ENCODE measurements around the gene MRM3.

Gene MRM3

DNA sequence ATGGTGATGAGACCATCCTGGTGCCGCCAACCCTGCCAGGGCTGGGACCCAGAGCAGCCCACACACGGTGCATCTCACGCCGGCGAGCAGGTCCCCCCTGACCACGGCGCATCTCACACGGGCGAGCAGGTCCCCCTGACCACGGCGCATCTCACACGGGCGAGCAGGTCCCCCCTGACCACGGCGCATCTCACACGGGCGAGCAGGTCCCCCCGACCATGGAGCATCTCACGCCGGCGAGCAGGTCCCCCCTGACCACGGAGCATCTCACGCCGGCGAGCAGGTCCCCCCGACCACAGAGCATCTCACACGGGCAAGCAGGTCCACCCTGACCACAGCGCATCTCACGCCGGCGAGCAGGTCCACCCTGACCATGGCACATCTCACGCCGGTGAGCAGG, 59.2 kb downstream of the MRM3 start:
- no peak for DNase-seq (ENCODE audit: insufficient read length)
- TF ChIP-seq TAF1 (IDR thresholded peaks at IDR 0.05; ENCODE audit: borderline replicate concordance, low read depth, low read length), result no peak
- FAIRE-seq, result no peak

Measured in GM12892 (cell line).